GM21423 (cell line): ENCODE results near the gene SPATA24.
"Not testable (repeated sequence)": the region's sequence is repeated elsewhere in the genome, so short reads cannot be mapped to it uniquely, and the experiment has no call there.

Experiments used
- ATAC-seq: cut with Tn5 transposase; IDR thresholded peaks from one replicate; pipeline ENCODE4 v1.9.1; 2021; ENCODE audit warnings: mild to moderate bottlenecking, moderate library complexity; ENCODE audit not compliant: unreplicated experiment

Gene SPATA24

GRCh38 chr5:139395844-139396640, 7.8 kb downstream of the SPATA24 start:
- ATAC-seq: no peak

GRCh38 chr5:139394654-139395566, 9.0 kb downstream of the SPATA24 start, which contains the start of gene PROB1:
TSS of gene PROB1 (minus strand) at chr5:139395104. CDS start at chr5:139395081, 23 bp downstream.
- ATAC-seq: no peak

- no peak for ATAC-seq
Observed at GRCh38 chr5:139394123-139394653, 9.7 kb downstream of the SPATA24 start.

GRCh38 chr5:139393497-139394122, 10.3 kb downstream of the SPATA24 start:
- ATAC-seq: no peak

GRCh38 chr5:139392678-139393496, 11.0 kb downstream of the SPATA24 start:
- ATAC-seq: peak; percentile 41

GRCh38 chr5:139392324-139392677, 11.6 kb downstream of the SPATA24 start:
- ATAC-seq: no peak

GRCh38 chr5:139391570-139392323, 12.1 kb downstream of the SPATA24 start:
- no peak for ATAC-seq

- ATAC-seq: no peak
Observed at GRCh38 chr5:139390639-139391569, 13.0 kb downstream of the SPATA24 start.

GRCh38 chr5:139389701-139390638, 13.9 kb downstream of the SPATA24 start, which contains the start of gene MZB1:
TSS of gene MZB1 (minus strand) at chr5:139389913. CDS start at chr5:139389856, 57 bp downstream.
- ATAC-seq: peak; percentile 37

GRCh38 chr5:139388198-139388821, 15.6 kb downstream of the SPATA24 start:
- ATAC-seq: no peak

- ATAC-seq: no peak
Observed at GRCh38 chr5:139387611-139388197, 16.2 kb downstream of the SPATA24 start.

GRCh38 chr5:139386956-139387355, 16.9 kb downstream of the SPATA24 start:
- ATAC-seq: not testable (repeated sequence)

GRCh38 chr5:139386050-139386438, 17.8 kb downstream of the SPATA24 start:
- ATAC-seq: no peak

- ATAC-seq: no peak
Observed at GRCh38 chr5:139385061-139386049, 18.5 kb downstream of the SPATA24 start.

- ATAC-seq: no peak
Observed at GRCh38 chr5:139384591-139385051, 19.3 kb downstream of the SPATA24 start.
